ENCODE data around the gene TTYH2.

The TTYH2 gene

DNA sequence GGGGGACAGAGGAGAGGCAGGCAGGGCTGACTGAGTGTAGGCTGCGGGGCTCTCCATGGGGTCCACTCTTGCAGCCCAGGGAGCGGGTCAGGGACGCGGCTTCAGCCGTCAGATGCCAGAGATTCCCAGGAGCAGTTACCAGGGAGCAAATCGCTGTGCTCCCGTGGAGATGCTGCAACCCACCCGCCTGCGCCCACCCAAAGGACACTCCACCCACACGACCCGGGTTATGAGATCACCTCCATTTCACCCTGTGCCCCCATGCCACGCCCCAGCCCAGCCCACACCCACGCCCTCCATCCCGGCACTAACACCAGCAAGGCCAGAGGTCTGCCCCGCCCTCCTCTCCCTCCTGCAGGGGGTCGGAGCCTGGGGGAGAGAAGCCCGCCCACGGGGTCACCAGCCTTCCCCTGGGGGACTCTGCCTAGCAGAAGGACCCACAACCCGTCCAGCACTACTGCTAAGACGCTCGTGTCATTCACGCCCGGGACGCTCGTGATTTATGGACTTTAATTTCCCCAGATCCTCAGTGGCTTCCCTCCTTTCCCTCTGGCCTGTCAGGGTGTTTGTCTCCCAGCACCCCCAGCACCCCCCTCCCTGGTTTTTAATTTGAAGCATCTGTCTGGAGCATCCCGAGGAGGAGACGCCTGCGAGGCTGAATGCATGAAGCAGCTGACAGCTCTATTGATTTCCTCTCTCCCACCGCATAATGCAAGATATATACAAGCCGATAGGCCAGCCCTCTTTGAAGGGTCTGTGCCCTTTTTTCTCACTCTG is 16.6 kb upstream of the TTYH2 start:
- no peak for DNase-seq (ENCODE audit: low read depth)

DNA sequence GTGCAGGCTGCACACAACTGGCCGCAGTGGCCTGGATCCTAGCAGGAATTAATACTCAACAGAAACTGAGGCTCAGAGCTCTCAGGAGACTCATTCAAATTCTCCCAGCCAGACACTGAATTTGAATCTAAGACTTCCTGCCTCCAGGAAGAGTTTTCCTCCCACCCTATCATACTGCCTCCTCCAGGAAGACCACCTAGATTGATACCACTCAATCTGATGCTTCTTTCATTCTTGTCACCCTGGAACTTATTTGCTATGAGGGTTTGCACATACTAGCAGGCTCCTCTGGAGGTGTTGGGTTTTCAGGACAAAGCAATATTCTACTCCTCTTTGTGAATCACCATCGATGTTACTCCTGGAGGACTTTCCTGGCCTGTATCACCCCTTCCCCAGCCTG is 15.6 kb upstream of the TTYH2 start:
- DNase-seq (ENCODE audit: low read depth), result no peak

DNA sequence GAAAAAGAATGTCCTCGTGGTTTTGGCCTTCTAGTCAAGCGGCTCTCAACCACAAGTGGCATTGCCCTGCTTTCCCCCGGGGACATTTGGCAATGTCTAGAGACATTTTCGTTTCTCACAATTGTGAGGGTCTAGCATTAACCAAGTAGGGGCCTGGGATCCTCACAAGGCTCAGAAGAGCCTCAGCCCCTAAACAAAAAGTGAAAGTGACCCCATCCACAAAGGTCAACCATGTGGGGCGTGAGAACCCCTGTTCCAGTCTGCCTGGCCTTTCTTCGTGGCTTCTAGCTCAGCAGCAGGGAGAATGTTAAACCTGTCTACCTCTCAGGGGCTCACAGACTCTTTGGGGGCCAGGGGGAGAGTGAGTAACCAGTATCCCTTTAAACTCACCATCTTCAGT is 14.7 kb upstream of the TTYH2 start:
- no peak for DNase-seq (ENCODE audit: low read depth)

DNA sequence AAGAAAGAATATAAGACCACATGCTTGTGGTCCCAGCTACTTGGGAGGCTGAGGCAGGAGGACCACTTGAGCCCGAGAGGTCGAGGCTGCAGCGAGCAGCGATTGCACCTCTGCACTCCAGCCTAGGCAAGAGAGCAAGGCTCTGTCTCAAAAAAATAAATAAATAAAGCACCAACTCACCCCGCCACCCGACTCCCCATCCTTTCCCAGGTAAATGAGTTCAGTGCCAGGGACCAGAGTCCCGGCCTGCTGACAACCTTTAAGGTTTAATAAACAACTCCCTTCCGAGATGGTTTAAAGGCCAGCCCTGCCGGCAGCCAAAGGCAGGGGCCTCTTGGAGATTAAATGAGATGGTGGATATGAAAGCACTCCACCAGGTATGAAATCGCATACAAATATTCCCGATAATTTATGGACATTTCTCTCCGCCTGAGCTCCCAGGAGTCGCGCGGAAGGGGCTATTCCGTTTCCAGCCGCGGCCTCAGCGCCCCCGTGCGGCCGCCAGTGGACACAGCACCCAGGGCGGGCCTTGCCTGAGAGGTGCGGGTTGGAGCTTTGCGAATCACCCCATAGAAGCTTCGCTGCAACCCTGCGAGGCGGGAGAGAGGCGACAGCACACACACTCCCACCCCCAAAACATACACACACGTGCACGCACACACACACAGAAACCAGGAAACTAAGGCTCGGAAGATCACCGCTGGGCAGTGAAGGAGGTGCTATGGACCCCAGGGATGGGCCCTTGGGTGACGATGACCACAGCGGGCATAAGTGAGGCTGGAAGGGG is 13.9 kb upstream of the TTYH2 start:
- DNase-seq (ENCODE audit: low read depth), result peak; percentile 32

DNA sequence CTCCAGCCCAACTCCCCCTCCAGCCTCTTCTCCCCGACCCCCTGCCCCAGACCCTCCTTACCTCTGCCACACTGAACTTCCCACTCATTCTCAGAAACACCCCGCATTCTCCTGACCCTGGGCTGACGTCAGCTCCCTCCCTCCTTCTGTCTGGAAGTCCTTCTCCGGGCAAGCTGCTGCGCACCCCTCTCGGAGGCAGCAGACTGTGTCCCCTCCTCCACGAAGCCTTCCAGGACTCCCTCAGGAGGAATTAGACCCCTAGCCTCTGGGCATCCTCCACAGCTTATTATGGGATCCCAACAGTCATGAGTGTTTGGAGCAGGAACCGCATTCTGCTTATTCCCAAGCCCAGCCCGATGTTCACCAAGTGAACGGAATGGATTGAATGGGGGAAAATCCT is 13.3 kb upstream of the TTYH2 start:
- no peak for DNase-seq (ENCODE audit: low read depth)

- DNase-seq (ENCODE audit: low read depth), result no peak
Observed at GRCh38 chr17:74201250-74201649, 12.1 kb upstream of the TTYH2 start.

DNA sequence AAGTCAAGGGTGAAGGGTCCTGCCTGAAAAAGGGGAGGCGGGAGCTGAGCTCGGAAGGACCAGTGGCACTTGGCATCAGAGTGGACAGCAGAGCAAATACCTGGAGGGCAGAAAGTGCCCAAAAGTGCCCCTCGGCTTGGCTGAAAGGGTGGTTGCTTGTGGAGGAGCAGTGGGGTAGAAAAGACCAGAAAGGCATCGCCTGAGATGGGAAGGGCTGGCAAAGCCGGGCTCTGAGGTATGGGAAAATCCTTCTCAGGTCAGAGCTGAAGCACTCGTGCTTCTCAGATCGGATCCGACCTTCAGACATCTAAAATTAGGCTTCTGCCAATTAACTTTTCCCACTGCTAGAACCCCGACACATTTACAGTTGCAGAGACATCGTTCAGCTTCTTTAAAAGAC is 11.4 kb upstream of the TTYH2 start:
- DNase-seq (ENCODE audit: low read depth), result no peak

DNA sequence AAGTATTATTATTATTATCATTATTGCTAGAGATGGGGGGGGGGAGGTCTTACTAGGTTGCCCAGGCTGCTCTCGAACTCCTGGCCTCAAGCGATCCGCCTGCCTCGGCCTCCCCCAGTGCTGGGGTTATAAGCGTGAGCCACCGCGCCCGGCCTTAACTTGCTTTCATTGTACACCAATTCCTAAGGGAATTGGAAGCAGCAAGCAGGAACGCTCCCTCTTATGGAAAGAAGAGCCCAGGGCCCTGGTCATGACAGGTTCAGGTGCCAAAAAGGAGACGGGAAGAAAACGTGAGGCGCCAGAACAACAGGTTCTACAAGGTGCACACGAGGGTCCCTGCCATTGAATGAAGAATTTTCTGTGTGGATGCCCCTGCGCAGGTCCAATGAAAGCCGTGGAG is 10.4 kb upstream of the TTYH2 start:
- no peak for DNase-seq (ENCODE audit: low read depth)

DNA sequence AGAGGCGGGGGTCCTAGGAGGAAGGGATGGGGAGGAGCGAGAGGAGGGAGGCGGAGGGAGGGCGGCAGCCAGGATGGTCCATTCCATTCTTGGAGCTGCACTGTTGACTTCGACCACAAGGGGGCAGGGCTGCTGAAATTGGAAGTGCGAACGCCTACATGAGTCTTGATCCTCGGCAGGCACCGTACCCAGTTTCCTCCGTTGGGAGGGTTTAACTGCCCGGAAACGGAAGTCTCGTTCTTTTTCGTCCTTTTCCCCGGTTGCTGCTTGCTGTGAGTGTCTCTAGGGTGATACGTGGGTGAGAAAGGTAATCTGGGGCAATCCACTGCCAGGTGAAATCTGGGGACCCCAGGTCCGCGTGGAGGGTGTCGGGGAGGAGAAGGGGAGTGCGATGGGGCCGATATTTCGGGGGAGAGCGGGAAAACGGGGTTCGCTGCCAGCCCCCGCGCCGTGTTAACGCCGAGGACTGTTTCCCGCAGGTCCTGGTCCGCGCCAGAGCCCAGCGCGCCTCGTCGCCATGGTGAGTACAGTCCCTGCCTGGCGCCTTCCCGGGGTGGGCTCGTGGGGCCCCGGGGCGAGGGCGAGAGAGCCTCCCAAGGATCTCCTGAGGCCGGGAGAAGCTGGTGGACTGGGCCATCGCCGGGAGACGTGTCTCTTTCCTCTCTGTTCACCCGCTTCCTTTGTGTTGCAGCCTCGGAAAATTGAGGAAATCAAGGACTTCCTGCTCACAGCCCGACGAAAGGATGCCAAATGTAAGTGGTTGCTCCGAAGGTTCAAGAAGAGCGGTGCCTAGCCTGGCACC is 9.7 kb upstream of the TTYH2 start, which contains the start of gene RPL38:
RPL38 (plus strand) TSS at position 240 of the 802 bp plus-strand sequence; CDS start at position 518, 278 bp downstream.
- DNase-seq (ENCODE audit: low read depth), result peak; percentile 90

DNA sequence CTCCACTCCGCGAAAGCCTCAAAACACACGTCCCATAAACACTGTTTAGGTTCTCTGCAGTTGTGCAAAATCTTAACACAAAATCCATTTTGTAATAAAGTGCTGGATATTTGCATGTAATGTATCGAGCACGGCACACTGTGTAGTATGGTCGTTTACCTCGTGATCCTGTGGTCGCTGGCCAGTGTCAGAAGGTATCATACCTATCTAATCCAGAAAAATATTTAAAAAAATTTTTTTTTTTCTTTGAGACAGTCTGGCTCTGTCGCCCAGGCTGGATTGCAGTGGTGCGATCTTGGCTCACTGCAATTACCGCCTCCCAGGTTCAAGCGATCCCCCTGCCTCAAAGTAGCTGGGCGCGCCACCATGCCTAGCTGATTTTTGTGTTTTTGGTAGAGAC is 8.9 kb upstream of the TTYH2 start:
- no peak for DNase-seq (ENCODE audit: low read depth)

DNA sequence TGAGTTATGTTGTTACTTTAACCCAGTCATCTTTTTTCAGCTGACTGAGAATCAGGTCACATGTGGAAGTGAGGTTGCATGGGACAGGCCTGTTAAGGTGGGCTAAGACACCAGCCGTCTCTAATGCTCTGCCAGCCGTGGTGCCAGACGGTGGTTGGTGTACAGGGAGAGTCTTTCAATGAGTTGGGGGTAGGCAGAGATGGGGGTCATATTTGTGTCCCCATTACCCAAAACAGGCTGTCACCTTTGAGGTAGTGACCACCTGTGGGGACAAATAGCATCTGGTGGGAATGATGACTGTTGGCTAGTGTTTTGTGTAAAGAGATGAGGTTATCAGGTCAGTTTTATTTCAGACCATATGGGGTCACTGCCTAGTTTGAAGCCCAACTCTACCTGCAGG is 8.1 kb upstream of the TTYH2 start:
- no peak for DNase-seq (ENCODE audit: low read depth)

DNA sequence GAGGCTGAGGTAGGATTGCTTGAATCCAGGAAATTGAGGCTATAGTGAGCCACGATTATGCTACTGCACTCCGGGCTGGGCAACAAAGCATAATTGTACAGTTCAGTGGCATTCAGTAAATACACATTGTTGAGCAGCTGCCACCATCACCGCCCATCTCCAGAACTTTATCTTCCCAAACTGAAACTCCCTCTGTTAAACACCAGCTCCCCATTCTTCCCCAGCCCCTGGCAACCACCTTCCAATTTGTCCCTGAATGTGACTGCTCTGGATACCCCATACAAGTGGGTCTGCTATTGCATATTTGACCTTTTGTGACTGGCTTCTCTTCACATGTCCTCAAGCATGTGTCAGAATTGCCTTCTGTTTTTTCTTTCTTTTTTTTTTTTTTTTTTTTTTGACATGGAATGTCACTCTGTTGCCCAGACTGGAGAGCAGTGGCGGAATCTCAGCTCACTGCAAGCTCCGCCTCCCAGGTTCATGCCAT is 7.0 kb upstream of the TTYH2 start:
- DNase-seq (ENCODE audit: low read depth), result no peak

- DNase-seq (ENCODE audit: low read depth), result peak; percentile 55
Observed at GRCh38 chr17:74210191-74211140, 2.9 kb upstream of the TTYH2 start.

DNA sequence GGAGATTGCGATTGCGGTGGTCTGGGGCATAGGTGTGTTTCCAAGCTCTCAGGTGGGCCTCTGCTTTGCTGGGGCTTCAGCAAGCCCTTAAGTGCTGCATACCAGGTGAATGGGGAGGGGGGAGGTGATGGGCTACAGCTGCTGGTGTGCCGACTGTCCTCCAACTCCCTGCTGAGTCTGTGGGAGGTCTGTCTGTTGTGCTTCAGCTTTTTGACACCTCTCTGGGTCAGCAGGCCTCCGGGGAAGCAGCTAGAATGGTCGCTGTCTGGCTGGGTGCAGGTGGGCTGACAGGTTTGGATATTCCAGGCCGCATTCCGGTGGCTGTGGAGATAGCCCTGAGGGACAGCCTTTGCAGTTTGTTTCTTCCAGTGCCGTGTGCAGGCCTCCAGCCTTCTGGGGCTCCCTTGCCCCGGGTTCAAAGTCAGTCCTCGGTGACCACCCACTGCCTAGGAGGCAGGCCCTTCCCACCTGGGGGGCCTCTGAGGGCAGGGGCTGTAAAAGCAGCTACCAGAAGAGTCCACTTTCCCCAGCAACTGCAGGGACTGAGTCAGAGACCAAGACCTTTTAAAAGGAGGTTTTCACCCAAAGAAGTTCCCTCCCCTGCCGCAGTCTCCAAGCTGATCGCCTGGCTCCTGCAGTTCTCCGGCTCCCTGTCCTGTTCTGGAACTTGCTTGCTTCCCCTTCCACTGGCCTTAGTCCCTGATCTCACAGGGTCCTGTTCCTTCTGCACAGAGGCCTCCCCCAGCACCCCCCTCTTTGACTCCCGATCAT is 2.0 kb upstream of the TTYH2 start:
- no peak for DNase-seq (ENCODE audit: low read depth)

GRCh38 chr17:74211912-74212208 is 1.5 kb upstream of the TTYH2 start:
- DNase-seq (ENCODE audit: low read depth), result no peak

DNA sequence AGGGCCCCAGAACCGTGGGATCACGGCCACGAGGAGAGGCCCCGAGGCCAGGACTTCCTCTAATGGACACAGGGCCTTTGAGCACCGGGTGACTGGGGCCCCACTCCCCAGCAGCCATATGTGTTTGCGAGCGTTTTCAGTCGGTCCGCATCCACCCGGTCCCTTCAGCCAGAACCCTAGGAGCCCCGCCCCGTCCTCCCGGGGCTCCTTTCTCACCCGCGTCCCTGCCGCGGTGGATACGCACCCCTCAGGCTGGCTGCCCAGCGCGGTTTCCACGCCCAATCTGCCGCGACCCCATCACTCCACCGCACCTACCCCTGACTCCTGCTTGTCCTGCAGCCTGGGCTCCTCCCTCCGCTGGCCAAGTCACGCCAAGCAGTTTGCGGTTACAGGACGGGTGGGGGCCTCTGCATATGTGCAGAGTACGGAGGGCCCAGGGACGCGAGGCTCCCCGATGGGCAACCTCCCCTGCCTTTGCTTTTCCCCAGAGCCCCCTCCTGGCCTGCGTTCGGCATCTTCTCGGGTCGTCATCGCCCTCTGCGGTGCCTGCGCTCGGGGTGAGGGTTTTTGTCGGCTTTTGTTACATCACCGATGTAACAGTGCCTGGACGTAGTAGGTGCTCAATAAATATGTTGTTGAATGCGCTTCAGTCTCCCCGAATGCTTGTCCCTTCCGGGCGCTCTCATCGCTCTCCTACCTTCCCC is 1.0 kb upstream of the TTYH2 start:
- DNase-seq (ENCODE audit: low read depth), result no peak

DNA sequence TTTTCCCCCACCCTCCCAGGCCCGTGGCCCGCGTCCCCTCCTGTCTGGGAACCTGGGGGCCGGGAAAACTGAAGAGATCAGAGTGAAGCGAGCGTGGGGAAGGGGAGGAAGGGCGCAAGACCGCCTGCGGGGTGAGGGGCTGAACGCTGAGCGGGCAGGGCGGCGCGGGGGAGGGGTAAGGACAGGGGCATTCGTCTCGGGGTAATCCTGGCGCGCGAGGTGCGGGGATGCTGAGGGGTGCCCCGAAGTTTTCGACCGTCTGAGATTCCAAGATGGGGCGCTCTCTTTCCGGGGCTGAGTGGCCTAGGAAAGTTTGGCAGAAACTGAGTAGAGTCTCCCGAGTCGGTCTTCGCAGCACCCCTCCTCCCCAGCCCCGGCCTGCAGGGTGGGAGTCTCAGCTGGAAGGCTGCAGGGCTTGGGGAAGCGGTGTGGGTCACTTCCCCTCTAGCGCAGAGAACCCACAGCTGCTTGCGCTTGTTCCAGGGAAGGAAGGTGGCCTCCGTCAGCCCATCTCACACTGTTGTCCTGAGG is 555 bp downstream of the TTYH2 start:
- DNase-seq (ENCODE audit: low read depth), result no peak

DNA sequence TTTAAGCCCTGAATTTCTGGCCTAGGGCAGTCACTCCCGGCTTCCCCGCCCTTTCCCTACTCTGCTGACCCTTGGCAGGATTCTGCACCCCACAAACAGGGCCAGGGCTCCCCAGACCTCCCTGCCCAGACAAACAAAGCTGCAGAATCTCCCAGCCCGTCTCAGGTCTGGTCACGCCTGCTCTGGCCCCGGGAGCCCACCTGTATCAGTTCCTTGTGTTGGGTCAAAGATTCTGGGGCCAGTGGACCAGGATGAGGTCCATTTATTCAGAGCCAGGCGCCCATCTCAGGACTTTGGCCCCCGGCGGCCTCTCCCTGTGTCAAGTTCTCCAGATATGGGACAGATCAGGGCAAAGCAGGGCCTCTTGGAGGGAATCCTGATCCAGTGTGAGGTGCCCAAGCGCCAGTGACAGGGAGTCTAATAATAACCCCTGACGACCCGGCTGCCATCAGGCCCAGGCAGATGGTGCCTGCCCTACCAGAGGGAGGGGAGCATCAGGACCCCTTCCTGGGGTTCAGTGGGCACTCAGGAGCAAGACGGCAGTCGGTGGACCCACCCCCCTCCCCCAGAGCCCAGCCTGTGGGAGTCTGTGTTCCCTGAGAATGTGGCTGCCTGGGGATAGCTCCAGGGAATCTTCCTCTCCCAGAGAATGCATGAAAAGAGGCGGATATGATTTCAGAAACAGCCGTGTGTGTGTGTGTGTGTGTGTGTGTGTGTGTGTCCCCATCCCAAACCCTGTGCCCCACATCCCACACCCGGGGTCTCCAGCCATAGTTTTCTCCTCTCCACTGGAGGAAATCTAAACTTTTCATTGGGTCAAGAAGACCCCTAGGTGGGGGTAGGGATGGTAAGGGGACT is 1.3 kb downstream of the TTYH2 start:
- no peak for DNase-seq (ENCODE audit: low read depth)

DNA sequence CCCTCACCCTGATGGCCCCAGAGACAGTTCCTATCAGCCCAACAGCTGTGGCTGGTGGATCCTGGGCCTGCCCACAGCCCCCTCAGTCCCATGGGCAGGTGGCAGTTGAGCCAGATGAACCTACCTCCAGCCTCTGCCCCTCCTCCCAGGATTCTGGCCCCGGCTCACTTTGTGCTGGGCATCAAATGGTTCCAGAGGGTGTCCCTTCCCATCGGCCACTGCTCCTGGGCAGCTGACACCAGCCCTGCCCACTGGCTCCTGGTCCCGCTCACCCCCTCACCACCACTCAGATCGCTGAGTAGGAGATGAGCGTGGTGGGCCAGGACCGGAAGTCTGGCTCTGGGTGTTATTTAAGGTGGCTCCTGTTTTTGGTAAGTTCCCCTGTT is 2.0 kb downstream of the TTYH2 start:
- no peak for DNase-seq (ENCODE audit: low read depth)
